GM12801 (cell line): ENCODE results near the gene DENND6B.

Experiments
- TF ChIP-seq, protein P1 (sequence below): IDR thresholded peaks from one replicate; pipeline ENCODE4 v1.5.1; 2011; ENCODE audit warnings: control low read depth; ENCODE audit not compliant: insufficient read length; ENCODE audit errors: extremely low read depth

The DENND6B gene

DNA sequence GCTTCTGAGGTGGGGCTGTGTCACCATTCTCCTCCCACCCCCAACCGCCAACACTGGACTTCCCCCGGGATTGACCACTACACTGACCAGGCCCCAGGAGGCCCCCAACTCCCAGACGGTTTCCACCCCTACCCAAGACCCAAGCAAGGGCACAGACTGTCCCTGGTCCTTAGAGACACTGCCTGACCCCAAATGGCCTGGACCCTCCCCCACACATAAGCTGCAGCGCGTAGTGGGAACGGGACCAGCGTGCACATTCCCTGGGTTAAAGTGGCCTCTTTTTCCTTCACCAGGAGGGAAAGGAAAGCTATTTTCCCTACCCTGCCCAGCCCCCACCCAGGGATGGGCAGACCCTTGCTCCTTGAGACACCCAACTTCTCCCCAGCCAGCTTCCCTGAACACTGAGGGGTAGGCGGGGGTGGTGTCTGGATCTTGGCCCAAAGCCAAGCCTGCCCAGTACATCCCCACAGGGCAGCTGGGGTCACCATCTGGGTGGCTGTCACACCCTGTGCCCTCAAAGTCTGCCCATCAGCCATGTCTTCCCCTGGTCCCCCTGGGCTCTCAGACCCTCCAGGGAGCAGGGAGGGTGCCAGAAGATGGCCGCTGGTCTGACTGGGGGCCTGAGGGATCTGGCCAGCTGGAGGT, 63.7 kb downstream of the DENND6B start:
- TF ChIP-seq, protein P1, sequence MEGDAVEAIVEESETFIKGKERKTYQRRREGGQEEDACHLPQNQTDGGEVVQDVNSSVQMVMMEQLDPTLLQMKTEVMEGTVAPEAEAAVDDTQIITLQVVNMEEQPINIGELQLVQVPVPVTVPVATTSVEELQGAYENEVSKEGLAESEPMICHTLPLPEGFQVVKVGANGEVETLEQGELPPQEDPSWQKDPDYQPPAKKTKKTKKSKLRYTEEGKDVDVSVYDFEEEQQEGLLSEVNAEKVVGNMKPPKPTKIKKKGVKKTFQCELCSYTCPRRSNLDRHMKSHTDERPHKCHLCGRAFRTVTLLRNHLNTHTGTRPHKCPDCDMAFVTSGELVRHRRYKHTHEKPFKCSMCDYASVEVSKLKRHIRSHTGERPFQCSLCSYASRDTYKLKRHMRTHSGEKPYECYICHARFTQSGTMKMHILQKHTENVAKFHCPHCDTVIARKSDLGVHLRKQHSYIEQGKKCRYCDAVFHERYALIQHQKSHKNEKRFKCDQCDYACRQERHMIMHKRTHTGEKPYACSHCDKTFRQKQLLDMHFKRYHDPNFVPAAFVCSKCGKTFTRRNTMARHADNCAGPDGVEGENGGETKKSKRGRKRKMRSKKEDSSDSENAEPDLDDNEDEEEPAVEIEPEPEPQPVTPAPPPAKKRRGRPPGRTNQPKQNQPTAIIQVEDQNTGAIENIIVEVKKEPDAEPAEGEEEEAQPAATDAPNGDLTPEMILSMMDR = no peak

DNA sequence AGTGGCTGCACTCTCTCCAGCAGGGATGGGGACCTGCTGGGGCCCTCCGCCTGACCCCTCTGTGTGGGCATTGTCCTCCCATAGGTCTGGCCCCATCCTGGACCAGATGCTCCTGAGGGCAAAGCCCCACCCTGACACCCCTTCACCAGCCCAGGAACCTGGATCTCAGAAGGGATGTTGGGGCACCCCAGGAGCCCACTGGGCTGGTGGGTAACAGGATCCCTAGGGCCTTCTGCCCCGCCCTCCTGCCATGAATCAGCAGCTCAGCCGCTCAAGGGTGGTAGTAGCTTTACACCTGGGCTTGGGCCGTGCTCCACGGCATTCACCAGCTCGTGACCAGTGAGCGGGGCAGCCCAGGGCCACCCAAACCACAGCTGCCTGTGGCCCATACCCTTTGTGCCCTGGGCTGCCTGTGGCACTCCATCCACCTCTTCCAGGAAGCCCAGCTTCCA, 64.3 kb downstream of the DENND6B start:
- TF ChIP-seq, protein P1 = no peak

DNA sequence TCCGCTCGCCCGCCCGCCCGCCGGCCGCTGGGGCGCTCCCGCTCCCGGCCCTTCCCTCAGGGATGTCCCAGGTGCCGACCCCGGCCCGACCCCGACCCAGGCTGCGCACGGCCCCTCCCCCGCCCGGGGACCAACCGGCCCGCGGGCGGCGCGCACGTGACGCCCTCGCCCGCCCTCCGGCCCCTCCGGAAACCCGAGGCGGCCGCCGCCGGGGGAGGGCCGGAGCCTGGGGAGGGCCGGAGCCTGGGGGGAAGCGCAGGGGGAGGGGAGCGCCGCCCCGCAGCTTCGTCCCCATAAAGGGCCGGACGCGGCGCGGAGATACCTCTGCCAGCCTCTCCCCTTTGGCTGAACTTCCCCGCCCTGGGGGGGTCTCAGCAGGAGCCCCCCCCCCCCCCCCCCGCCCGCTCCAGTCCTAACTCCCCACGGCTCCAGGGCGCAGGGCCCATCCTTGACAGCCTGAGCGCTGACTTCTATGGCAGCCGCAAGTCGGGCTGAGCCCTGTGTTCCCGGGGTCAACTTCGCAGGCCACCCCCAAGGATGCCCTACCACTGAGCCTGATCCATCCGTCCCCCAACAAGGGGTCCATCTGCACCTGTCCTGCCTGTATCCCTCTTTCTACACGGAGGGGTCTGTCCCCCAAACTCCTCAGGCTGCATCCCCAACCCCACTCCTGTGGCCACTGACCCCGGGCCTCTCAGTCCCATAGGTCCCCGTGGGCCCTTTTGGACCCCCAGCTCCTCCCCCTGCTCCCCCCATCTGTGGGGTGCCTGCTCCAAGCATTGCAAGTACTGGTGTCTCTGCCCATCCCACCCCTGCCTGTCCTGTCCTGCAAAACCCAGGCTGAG, 65.0 kb downstream of the DENND6B start, which contains the start of gene MAPK12:
Gene MAPK12, minus strand, starts transcription at position 69 of the 845 bp plus-strand sequence. CDS start 174 bp downstream, outside the sequence.
- TF ChIP-seq, protein P1 = no peak

DNA sequence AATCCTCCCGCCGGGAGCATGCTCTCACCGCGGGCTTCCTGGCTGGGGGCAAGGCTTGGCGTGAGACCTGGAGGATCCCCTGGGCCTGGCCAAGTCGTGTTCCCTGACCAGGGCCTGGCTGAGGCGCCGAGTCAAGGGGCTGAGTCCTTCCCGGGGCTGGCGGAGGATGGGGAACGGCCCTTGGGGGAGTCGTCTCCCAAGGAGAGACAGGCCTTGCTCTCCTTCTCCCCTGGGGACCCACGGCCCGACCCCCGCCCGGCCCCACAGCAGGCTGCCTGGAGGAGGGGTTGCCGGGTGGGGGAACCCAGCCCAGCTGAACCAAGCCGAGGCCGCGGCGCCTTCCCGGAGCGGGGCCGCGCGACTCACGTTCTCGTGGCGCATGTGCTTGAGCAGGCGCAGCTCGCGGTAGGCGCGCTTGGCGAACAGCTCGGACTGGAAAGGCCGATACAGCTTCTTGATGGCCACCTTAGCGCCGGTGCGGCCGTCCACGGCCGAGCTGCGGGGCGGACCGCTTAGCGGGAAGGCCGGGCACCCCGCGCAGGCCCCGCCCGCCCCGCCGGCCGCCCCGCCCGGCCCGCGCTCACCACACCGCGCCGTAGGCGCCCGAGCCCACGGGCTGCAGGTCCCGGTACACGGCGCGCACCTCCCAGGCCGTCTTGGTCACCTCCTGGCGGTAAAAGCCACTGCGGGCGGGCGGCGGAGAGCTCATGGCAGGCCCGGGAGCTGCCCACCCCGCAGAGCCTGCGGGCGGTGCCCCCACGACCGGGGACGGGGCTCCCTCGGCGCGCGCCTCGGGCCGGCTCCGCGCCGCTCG, 65.8 kb downstream of the DENND6B start:
- TF ChIP-seq, protein P1 = no peak

DNA sequence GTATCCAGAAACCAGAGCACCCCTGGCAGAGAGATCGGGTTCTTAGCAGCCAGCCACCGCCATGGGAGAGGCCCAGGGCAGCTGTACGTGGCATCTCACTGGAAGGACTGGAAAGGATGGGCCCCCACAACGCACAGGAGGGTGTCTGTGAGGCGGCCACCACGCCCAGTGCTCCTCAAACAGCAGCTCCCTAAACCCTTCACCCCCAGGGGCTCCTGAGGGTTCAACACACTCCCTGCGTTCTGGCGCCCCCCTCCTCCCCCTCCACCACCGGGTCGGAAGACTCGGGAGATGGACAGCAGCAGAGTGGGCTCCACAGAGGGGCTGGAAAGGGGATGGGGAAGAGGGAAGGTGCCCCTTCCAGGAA, 66.4 kb downstream of the DENND6B start:
- TF ChIP-seq, protein P1 = no peak

DNA sequence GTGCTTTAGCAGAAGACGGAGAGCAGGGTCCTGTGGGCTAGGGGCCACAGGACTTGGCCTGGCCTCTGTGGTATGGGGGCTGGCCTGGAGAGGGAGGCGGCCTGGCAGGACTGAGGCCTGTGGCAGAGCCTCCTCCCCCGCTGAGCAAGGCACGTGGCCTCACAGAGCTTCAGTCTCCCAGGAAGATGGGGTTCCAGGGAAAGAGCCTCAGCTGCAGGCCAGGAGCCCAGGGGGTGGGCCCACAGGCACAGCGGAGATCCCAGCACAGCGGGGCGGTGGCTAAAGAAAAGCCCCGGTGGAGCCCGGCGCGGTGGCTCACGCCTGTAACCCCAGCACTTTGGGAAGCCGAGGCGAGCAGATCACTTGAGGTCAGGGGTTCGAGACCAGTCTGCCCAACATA, 67.5 kb downstream of the DENND6B start:
- TF ChIP-seq, protein P1 = no peak
